SK-N-SH (cell line): ENCODE data around the gene OXSR1. TPM values are rescaled to one million over a fixed set of nuclear protein-coding genes. Genes with fewer than 3 reads are reported as not detected.

Source experiments
- CTCF ChIA-PET: fragments of 300-600, 350-600 bp; formaldehyde crosslinking; extraction: SDS; loops from one replicate; lab custom pipeline; 2021; lab: Yijun Ruan, JAX
- POLR2A ChIA-PET: fragments of 350-600 bp; sonication (Branson Sonifier 250); formaldehyde crosslinking; extraction: SDS; loops from one replicate; lab custom pipeline; 2020; ENCODE audit warnings: antibody characterized with exemption, inconsistent platforms; lab: Yijun Ruan, JAX
- DNase-seq: peaks from one replicate; pipeline ENCODE4 v3.0.0; 2012
- H2AFZ ChIP-seq: fragments of 200-600 bp; sonication (generic); 2 replicates; pipeline ENCODE4 v1.8.1; 2016; ENCODE audit warnings: antibody characterized with exemption, mild to moderate bottlenecking, low read depth
- H3F3A ChIP-seq: fragments of 200-600 bp; sonication (generic); replicated peaks from 2 replicates; pipeline ENCODE3; 2016; ENCODE audit warnings: antibody characterized with exemption, mild to moderate bottlenecking; ENCODE audit not compliant: insufficient read depth
- H3K27ac ChIP-seq, 2 experiments: fragments of 200-500 bp in 1 of 2; fragments of 200-600 bp in 1 of 2; sonication (Bioruptor generic) in 1 of 2; sonication (generic), shearing (Covaris generic) in 1 of 2; 2 replicates each; pipeline versions ENCODE4 v1.5.1 to v1.6.1; 2014 to 2016; ENCODE audit warnings: low read depth in 2 of 2, inconsistent platforms in 1 of 2, low read length in 1 of 2, mild to moderate bottlenecking in 1 of 2, mixed read lengths in 1 of 2
- H3K27me3 ChIP-seq: fragments of 200-600 bp; sonication (generic), shearing (Covaris generic); 2 replicates; pipeline ENCODE4 v1.6.1; 2016; ENCODE audit warnings: mixed run types; ENCODE audit not compliant: insufficient read depth
- H3K36me3 ChIP-seq, 2 experiments: fragments of 200-500 bp in 1 of 2; fragments of 200-600 bp in 1 of 2; sonication (Bioruptor generic) in 1 of 2; sonication (generic) in 1 of 2; replicated peaks in 1 of 2; 2 replicates each; pipeline versions ENCODE3 to v1.5.1; 2014 to 2016; ENCODE audit warnings: low read length in 1 of 2, mild to moderate bottlenecking in 1 of 2; ENCODE audit not compliant: insufficient read depth in 2 of 2, control insufficient read depth in 1 of 2
- H3K4me1 ChIP-seq, 2 experiments: fragments of 200-500 bp in 1 of 2; fragments of 200-600 bp in 1 of 2; sonication (Bioruptor generic) in 1 of 2; sonication (generic), shearing (Covaris generic) in 1 of 2; 2 replicates each; pipeline versions ENCODE4 v1.5.1 to v1.6.1; 2014 to 2016; ENCODE audit warnings: low read depth in 1 of 2, low read length in 1 of 2, mixed run types in 1 of 2; ENCODE audit not compliant: insufficient read depth in 2 of 2, control insufficient read depth in 1 of 2
- H3K4me2 ChIP-seq: fragments of 200-600 bp; sonication (generic), shearing (Covaris generic); 2 replicates; pipeline ENCODE4 v1.6.1; 2017; ENCODE audit warnings: mixed run types
- H3K4me3 ChIP-seq, 2 experiments: fragments of 200-500 bp in 1 of 2; fragments of 200-600 bp in 1 of 2; sonication (Bioruptor generic) in 1 of 2; sonication (generic), shearing (Covaris generic) in 1 of 2; 2 replicates each; pipeline versions ENCODE4 v1.5.1 to v1.8.1; 2014 to 2016; ENCODE audit warnings: low read depth in 2 of 2, inconsistent platforms in 1 of 2, low read length in 1 of 2, mild to moderate bottlenecking in 1 of 2, mixed read lengths in 1 of 2, moderate library complexity in 1 of 2
- H3K79me2 ChIP-seq: fragments of 200-600 bp; sonication (generic); 2 replicates; pipeline ENCODE4 v1.8.1; 2017; ENCODE audit warnings: mild to moderate bottlenecking; ENCODE audit not compliant: insufficient read depth
- H3K9ac ChIP-seq: fragments of 200-600 bp; sonication (generic); 2 replicates; pipeline ENCODE4 v1.6.1; 2017; ENCODE audit warnings: mixed run types
- H3K9me2 ChIP-seq: fragments of 200-600 bp; sonication (generic); 2 replicates; pipeline ENCODE4 v1.6.1; 2017; ENCODE audit warnings: mixed run types
- H3K9me3 ChIP-seq: fragments of 200-600 bp; sonication (generic); 2 replicates; pipeline ENCODE4 v1.6.1; 2017; ENCODE audit warnings: mixed run types, mild to moderate bottlenecking, moderate library complexity
- H4K20me1 ChIP-seq: fragments of 200-600 bp; sonication (generic); 2 replicates; pipeline ENCODE4 v1.6.1; 2017; ENCODE audit warnings: mild to moderate bottlenecking, mixed run types; ENCODE audit not compliant: insufficient read depth
- ELF1 ChIP-seq: IDR thresholded peaks from 2 replicates; pipeline ENCODE4 v1.4.0; 2012
- EZH2phosphoT487 ChIP-seq: fragments of 200-600 bp; sonication (generic); IDR thresholded peaks from 2 replicates; pipeline ENCODE4 v1.6.1; 2017; ENCODE audit warnings: low read depth, mixed run types, mild to moderate bottlenecking, antibody characterized with exemption, moderate library complexity, borderline replicate concordance
- FOSL2 ChIP-seq: IDR thresholded peaks from 2 replicates; pipeline ENCODE4 v1.4.0; 2012; ENCODE audit warnings: low read depth, mild to moderate bottlenecking, moderate library complexity, borderline replicate concordance
- IRF3 ChIP-seq: fragments of 150-350 bp; IDR thresholded peaks from 2 replicates; pipeline ENCODE4 v1.6.1; 2016; ENCODE audit warnings: mild to moderate bottlenecking, low read depth, low read length
- MEF2A ChIP-seq: IDR thresholded peaks from 2 replicates; pipeline ENCODE4 v1.4.0; 2012; ENCODE audit warnings: low read depth, borderline replicate concordance
- NRF1 ChIP-seq: IDR thresholded peaks from 2 replicates; pipeline ENCODE4 v1.6.1; 2012; ENCODE audit warnings: low read depth, mild to moderate bottlenecking, low read length
- PBX3 ChIP-seq: IDR thresholded peaks from 2 replicates; pipeline ENCODE4; 2012
- POLR2AphosphoS5 ChIP-seq: IDR thresholded peaks from 2 replicates; pipeline ENCODE4 v1.6.1; 2012; ENCODE audit warnings: low read depth, low read length
- RAD21 ChIP-seq: IDR thresholded peaks from 2 replicates; pipeline ENCODE4 v1.6.1; 2012; ENCODE audit warnings: mild to moderate bottlenecking, low read length
- RFX5 ChIP-seq: IDR thresholded peaks from 2 replicates; pipeline ENCODE4 v1.6.1; 2012; ENCODE audit warnings: mild to moderate bottlenecking, improper control_type of control experiment, low read length
- TAF1 ChIP-seq: IDR thresholded peaks from 2 replicates; pipeline ENCODE4 v1.6.1; 2012; ENCODE audit warnings: low read depth, mild to moderate bottlenecking, low read length, moderate library complexity, borderline replicate concordance
- USF1 ChIP-seq: IDR thresholded peaks from 2 replicates; pipeline ENCODE4 v1.4.0; 2012; ENCODE audit warnings: low read depth, borderline replicate concordance
- YY1 ChIP-seq: IDR thresholded peaks from 2 replicates; pipeline ENCODE4 v1.4.0; 2012; ENCODE audit warnings: low read depth, mild to moderate bottlenecking
- WGBS: methylation state at CpG from one replicate; pipeline ENCODE4 v1.1.6; 2017; ENCODE audit warnings: low lambda C conversion rate; 5-methylcytosine and 5-hydroxymethylcytosine counted together
- polyA plus RNA-seq, 3 experiments: library from polyadenylated mRNA; depleted of rRNA; stranded (reverse); fragments of >200 nt; gene quantifications; 2 replicates each; pipeline ENCODE4 v1.2.3, GENCODE V29; 2012

OXSR1 gene
- polyA plus RNA-seq, 1 of the 3 experiments (the other 2 are of a cell fraction), result 22.3 TPM

- no peak overlapping the region for H2AFZ ChIP-seq
- ChIA-PET POLR2A (no interaction called here), CTCF (interaction anchor here (2.9 kb wide), 1 partner anchor 9 kb away, joined by 11 read pairs; no protein-coding TSS in a partner anchor)
- H3K27ac ChIP-seq, result no peak overlapping the region
- H4K20me1 ChIP-seq, result no peaks in the 10 kb centered on the region
- TF ChIP-seq FOSL2 (no peak), RAD21 (no peak), RFX5 (no peak), PBX3 (no peak), MEF2A (no peak), EZH2phosphoT487 (no peak), POLR2AphosphoS5 (no peak), TAF1 (no peak), YY1 (no peak), NRF1 (no peak), ELF1 (no peak), IRF3 (no peak)
- no peaks in the 10 kb centered on the region; the same call in 1 of the 2 replicates for H3K79me2 ChIP-seq
- no peaks in the 10 kb centered on the region for H3K36me3 ChIP-seq
- H3K27me3 ChIP-seq, result no peaks in the 10 kb centered on the region
- no peaks in the 10 kb centered on the region for H3K9me3 ChIP-seq
- 58% methylated on average over 2 of the region's 2 CpGs for WGBS
- H3K4me3 ChIP-seq, result no peak overlapping the region
- H3F3A ChIP-seq, result no peaks in the 10 kb centered on the region
- H3K4me1 ChIP-seq, result peaks cover 0 to 2% of the 10 kb centered on the region in 2 experiments; a peak in 1 of 4 replicates
- no peaks in the 10 kb centered on the region for H3K9me2 ChIP-seq
- DNase-seq, result no peak
- H3K4me2 ChIP-seq, result no peak overlapping the region
- no peak overlapping the region for H3K9ac ChIP-seq
Measured at GRCh38 chr3:38154625-38155255, 10.6 kb upstream of the OXSR1 start.

- no peak for TF ChIP-seq USF1
- Histone ChIP-seq H3K4me2 (no peak overlapping the region), H3K36me3 (no peaks in the 10 kb centered on the region), H3K4me3 (no peak overlapping the region), H2AFZ (no peak overlapping the region), H3K9me3 (no peaks in the 10 kb centered on the region), H3F3A (no peaks in the 10 kb centered on the region), H3K27me3 (no peaks in the 10 kb centered on the region), H3K9ac (no peak overlapping the region), H3K4me1 (no peaks in the 10 kb centered on the region; a peak in 1 of 4 replicates), H3K27ac (no peak overlapping the region), H3K9me2 (no peaks in the 10 kb centered on the region), H4K20me1 (no peaks in the 10 kb centered on the region), H3K79me2 (no peaks in the 10 kb centered on the region; the same call in 1 of the 2 replicates)
- ChIA-PET POLR2A (no interaction called here), CTCF (interaction anchor here (2.9 kb wide), 1 partner anchor 7 kb away, joined by 11 read pairs; no protein-coding TSS in a partner anchor)
- DNase-seq, result no peak
- WGBS, result 81% methylated on average over 2 of the region's 2 CpGs
Measured at GRCh38 chr3:38155825-38156224, 9.5 kb upstream of the OXSR1 start.
